Panc1 (cell line): Measurements from ENCODE around the gene KIF25. TPM values are rescaled to one million over a fixed set of nuclear protein-coding genes. Genes with fewer than 3 reads are reported as not detected.

Experiments used
- ATAC-seq: fragments of 200-7000 bp; cut with Tn5 transposase; 2 replicates; pipeline ENCODE4 v1.9.1; 2020; ENCODE audit warnings: mild to moderate bottlenecking, moderate library complexity
- BruUV-seq: library from RNA; stranded (reverse); fragments of 400-500 nt; replicated peaks from 2 replicates; lab custom pipeline; 2021; lab: Mats Ljungman, UMichigan
- CTCF ChIA-PET: fragments of 300-600 bp; sonication (Branson Sonifier 250); formaldehyde crosslinking; loops from one replicate; lab custom pipeline; 2022; ENCODE audit warnings: antibody characterized with exemption; lab: Charles Lee
- POLR2A ChIA-PET: fragments of 300-600 bp; sonication (Branson Sonifier 250); formaldehyde crosslinking; loops from one replicate; lab custom pipeline; 2022; ENCODE audit warnings: antibody characterized with exemption; lab: Charles Lee
- DNase-seq: peaks from one replicate; pipeline ENCODE4 v3.0.0-alpha.2; 2010; ENCODE audit warnings: low read depth, low spot score
- H3K27ac ChIP-seq: 2 replicates; pipeline ENCODE4 v1.5.1; 2011; ENCODE audit warnings: mild to moderate bottlenecking, low read length, inconsistent platforms
- H3K27me3 ChIP-seq: fragments of 200-500 bp; sonication (Bioruptor generic); 2 replicates; pipeline ENCODE4 v1.6.0; 2014; ENCODE audit warnings: low read length, inconsistent platforms; ENCODE audit not compliant: control insufficient read depth, insufficient read depth
- H3K36me3 ChIP-seq: fragments of 200-500 bp; sonication (Bioruptor generic); 2 replicates; pipeline ENCODE4 v1.5.1; 2014; ENCODE audit warnings: inconsistent platforms, mild to moderate bottlenecking, low read length, moderate library complexity; ENCODE audit not compliant: control insufficient read depth, insufficient read depth
- H3K4me1 ChIP-seq: 2 replicates; pipeline ENCODE4 v1.5.1; 2011; ENCODE audit warnings: inconsistent platforms, mild to moderate bottlenecking, low read length, moderate library complexity; ENCODE audit not compliant: control insufficient read depth, insufficient read depth
- H3K4me3 ChIP-seq, 2 experiments: 2 replicates each; pipeline ENCODE4 v1.5.1; 2011 to 2012; ENCODE audit warnings: low read depth in 2 of 2, low read length in 2 of 2, mild to moderate bottlenecking in 2 of 2, inconsistent platforms in 1 of 2, moderate library complexity in 1 of 2
- H3K9me3 ChIP-seq: fragments of 200-500 bp; sonication (Bioruptor generic); 2 replicates; pipeline ENCODE4 v1.5.1; 2014; ENCODE audit warnings: low read depth, mild to moderate bottlenecking, inconsistent platforms, low read length, moderate library complexity; ENCODE audit not compliant: control insufficient read depth, insufficient read depth
- CTCF ChIP-seq: fragments of 450-650 bp; IDR thresholded peaks from 2 replicates; pipeline ENCODE4 v1.5.1; 2017; ENCODE audit warnings: mild to moderate bottlenecking
- POLR2AphosphoS5 ChIP-seq: IDR thresholded peaks from 2 replicates; pipeline ENCODE4 v1.6.1; 2012; ENCODE audit warnings: mild to moderate bottlenecking, low read depth, low read length, moderate library complexity
- REST ChIP-seq, 2 experiments: IDR thresholded peaks; 2 replicates each; pipeline ENCODE4 v1.6.1; 2011 to 2012; ENCODE audit warnings: low read depth in 2 of 2, control low read depth in 1 of 2, low read length in 1 of 2, mild to moderate bottlenecking in 1 of 2, moderate library complexity in 1 of 2; ENCODE audit not compliant: insufficient read depth in 1 of 2
- SIN3A ChIP-seq: IDR thresholded peaks from 2 replicates; pipeline ENCODE4 v1.6.1; 2012; ENCODE audit warnings: low read depth, mild to moderate bottlenecking, low read length, moderate library complexity, borderline replicate concordance; ENCODE audit not compliant: insufficient read depth
- TCF7L2 ChIP-seq: IDR thresholded peaks from 2 replicates; pipeline ENCODE4 v1.6.1; 2011; ENCODE audit warnings: mild to moderate bottlenecking, low read depth, low read length, inconsistent platforms
- in situ Hi-C: cut with HindIII; loops from 2 replicates; pipeline ENCODE4 v1.10.0; 2016; ENCODE audit warnings: low sequenced_read_pairs, low pct_unique_long_range_greater_than_20kb
- intact Hi-C: fragments of 100-400 bp; cut with micrococcal nuclease; formaldehyde crosslinking; loops from one replicate; pipeline ENCODE4 v1.10.0; 2022; ENCODE audit not compliant: unreplicated experiment
- total RNA-seq: library from RNA; stranded (reverse); gene quantifications from one replicate; pipeline ENCODE4 v1.2.1, GENCODE V29; 2021; ENCODE audit not compliant: unreplicated experiment

KIF25 gene
- total RNA-seq, 1 experiment from 2014 or later = 0.44 TPM

GRCh38 chr6:168084465-168085160, 87.1 kb downstream of the KIF25 start:
- H3K36me3 ChIP-seq = no peaks in the 10 kb centered on the region
- no peak overlapping the region for H3K4me3 ChIP-seq
- ATAC-seq = no peak; the same call in 1 of the 2 replicates
- BruUV-seq = no TSS peak
- DNase-seq = no peak
- no peak for TF ChIP-seq SIN3A
- TF ChIP-seq POLR2AphosphoS5 = no peak
- TF ChIP-seq CTCF = no peak
- TF ChIP-seq REST (IDR thresholded peaks at IDR 0.05; ENCODE audit: insufficient read depth in 1 of 2, low read depth in 2 of 2, low read length in 1 of 2) = no peak
- TF ChIP-seq TCF7L2 = no peak
- peaks cover 24% of the 10 kb centered on the region for H3K4me1 ChIP-seq
- no peaks in the 10 kb centered on the region for H3K9me3 ChIP-seq
- CTCF ChIA-PET = no interaction called here
- POLR2A ChIA-PET = no interaction called here
- intact Hi-C loops (no loop called here), in situ Hi-C loops (no loop called here)
- H3K27ac ChIP-seq = no peak overlapping the region
- no peaks in the 10 kb centered on the region for H3K27me3 ChIP-seq

- in situ Hi-C loops (no loop called here), intact Hi-C loops (no loop called here)
- ATAC-seq (no peak), DNase-seq (no peak)
- Histone ChIP-seq H3K36me3 (no peaks in the 10 kb centered on the region), H3K27ac (no peak overlapping the region), H3K9me3 (no peaks in the 10 kb centered on the region), H3K27me3 (no peaks in the 10 kb centered on the region), H3K4me3 (no peak overlapping the region), H3K4me1 (peaks cover 25% of the 10 kb centered on the region)
- BruUV-seq = no TSS peak
- TF ChIP-seq REST (IDR thresholded peaks at IDR 0.05; ENCODE audit: insufficient read depth in 1 of 2, low read depth in 2 of 2, low read length in 1 of 2) (no peak), TCF7L2 (no peak), POLR2AphosphoS5 (no peak), SIN3A (no peak), CTCF (no peak)
- ChIA-PET POLR2A (no interaction called here), CTCF (no interaction called here)
Observed at GRCh38 chr6:168086066-168086465, 88.6 kb downstream of the KIF25 start.
